HCT116 (cell line): ENCODE measurements around the gene KRT17. TPM values are rescaled to one million over a fixed set of nuclear protein-coding genes. Genes with fewer than 3 reads are reported as not detected.
A peak's percentile ranks its signal among the peaks of the same experiment; 100 is the strongest.
"Not testable (repeated sequence)": the region's sequence is repeated elsewhere in the genome, so short reads cannot be mapped to it uniquely, and the experiment has no call there.

Source experiments
- ATAC-seq: fragments of 200-7000 bp; cut with Tn5 transposase; 2 replicates; pipeline ENCODE4 v1.9.1; 2020; ENCODE audit warnings: mild to moderate bottlenecking, moderate library complexity
- BruUV-seq: library from RNA; stranded (reverse); fragments of 400-500 nt; replicated peaks from 2 replicates; lab custom pipeline; 2021; lab: Mats Ljungman, UMichigan
- CTCF ChIA-PET: fragments of 300-600 bp; sonication (Branson Sonifier 250); formaldehyde crosslinking; loops from one replicate; lab custom pipeline; 2021; ENCODE audit warnings: antibody characterized with exemption; lab: Charles Lee
- POLR2A ChIA-PET: fragments of 300-600, 350-600 bp; sonication (Branson Sonifier 250); formaldehyde crosslinking; loops from one replicate; lab custom pipeline; 2021; ENCODE audit warnings: antibody characterized with exemption; lab: Charles Lee
- RAD21 ChIA-PET, 2 experiments: fragments of 300-600 bp; sonication (Branson Sonifier 250); formaldehyde crosslinking; loops; one replicate each; lab custom pipeline; 2023; ENCODE audit warnings: low total read pairs in 2 of 2; ENCODE audit not compliant: uncharacterized antibody in 2 of 2, unreplicated experiment in 2 of 2, low non-redundant PET in 1 of 2; lab: Charles Lee
- DNase-seq: peaks from one replicate; pipeline ENCODE4 v3.0.0-alpha.2; 2010; ENCODE audit warnings: low read depth, low spot score
- H2AFZ ChIP-seq: fragments of 200-600 bp; shearing (Covaris generic), sonication (generic); 2 replicates; pipeline ENCODE4 v1.6.1; 2017; ENCODE audit warnings: low read depth, mixed run types, mixed read lengths, antibody characterized with exemption, low read length; ENCODE audit not compliant: poor library complexity, severe bottlenecking
- H3K27ac ChIP-seq: 2 replicates; pipeline ENCODE4 v1.5.1; 2012; ENCODE audit warnings: low read depth, low read length
- H3K27me3 ChIP-seq: fragments of 200-600 bp; sonication (generic); 2 replicates; pipeline ENCODE4 v1.6.1; 2016; ENCODE audit warnings: mixed run types, low read length, mixed read lengths; ENCODE audit not compliant: insufficient read depth
- H3K36me3 ChIP-seq, 2 experiments: fragments of 200-500 bp in 1 of 2; fragments of 200-600 bp in 1 of 2; sonication (Bioruptor generic) in 1 of 2; sonication (generic) in 1 of 2; 2 replicates each; pipeline versions ENCODE4 v1.5.1 to v1.6.1; 2014 to 2016; ENCODE audit warnings: low read length in 2 of 2, inconsistent platforms in 1 of 2, mixed read lengths in 1 of 2, mixed run types in 1 of 2; ENCODE audit not compliant: insufficient read depth in 2 of 2, control insufficient read depth in 1 of 2
- H3K4me1 ChIP-seq, 2 experiments: fragments of 200-600 bp in 1 of 2; sonication (generic) in 1 of 2; 2 replicates each; pipeline versions ENCODE4 v1.5.1 to v1.6.1; 2012 to 2017; ENCODE audit warnings: low read length in 2 of 2, inconsistent platforms in 1 of 2, mild to moderate bottlenecking in 1 of 2, mixed read lengths in 1 of 2, mixed run types in 1 of 2, moderate library complexity in 1 of 2; ENCODE audit not compliant: insufficient read depth in 2 of 2, control insufficient read depth in 1 of 2
- H3K4me2 ChIP-seq: fragments of 200-600 bp; sonication (generic); 2 replicates; pipeline ENCODE4 v1.6.1; 2017; ENCODE audit warnings: mixed run types, low read length, mixed read lengths
- H3K4me3 ChIP-seq, 2 experiments: fragments of 200-600 bp in 1 of 2; sonication (generic) in 1 of 2; replicated peaks in 1 of 2; 2 replicates each; pipeline ENCODE4 v1.5.1; 2011 to 2016; ENCODE audit warnings: low read length in 2 of 2, control low read depth in 1 of 2, low read depth in 1 of 2, mild to moderate bottlenecking in 1 of 2, mixed read lengths in 1 of 2, mixed run types in 1 of 2
- H3K79me2 ChIP-seq: fragments of 200-600 bp; sonication (generic); 2 replicates; pipeline ENCODE4 v1.6.1; 2017; ENCODE audit warnings: mild to moderate bottlenecking, mixed run types, low read length, moderate library complexity, mixed read lengths; ENCODE audit not compliant: insufficient read depth
- H3K9ac ChIP-seq: fragments of 200-600 bp; sonication (generic); 2 replicates; pipeline ENCODE4 v1.6.1; 2016; ENCODE audit warnings: low read length, mixed read lengths
- H3K9me2 ChIP-seq: fragments of 200-600 bp; sonication (generic), shearing (Covaris generic); 2 replicates; pipeline ENCODE4 v1.6.1; 2017; ENCODE audit warnings: mixed run types, mild to moderate bottlenecking, moderate library complexity; ENCODE audit not compliant: insufficient read depth
- H3K9me3 ChIP-seq, 2 experiments: fragments of 200-500 bp in 1 of 2; fragments of 200-600 bp in 1 of 2; sonication (Bioruptor generic) in 1 of 2; sonication (generic) in 1 of 2; 2 replicates each; pipeline ENCODE4 v1.6.1; 2014 to 2017; ENCODE audit warnings: low read length in 2 of 2, mixed read lengths in 2 of 2, inconsistent platforms in 1 of 2, low read depth in 1 of 2, mild to moderate bottlenecking in 1 of 2, mixed run types in 1 of 2, moderate library complexity in 1 of 2; ENCODE audit not compliant: control insufficient read depth in 1 of 2, insufficient read depth in 1 of 2
- H4K20me1 ChIP-seq: fragments of 200-600 bp; sonication (generic), shearing (Covaris generic); 2 replicates; pipeline ENCODE4 v1.6.1; 2017; ENCODE audit warnings: mixed run types, mild to moderate bottlenecking, moderate library complexity; ENCODE audit not compliant: insufficient read depth
- ATF3 ChIP-seq: IDR thresholded peaks from 2 replicates; pipeline ENCODE4 v1.6.1; 2012
- CEBPB ChIP-seq: IDR thresholded peaks from 2 replicates; pipeline ENCODE4 v1.6.1; 2012; ENCODE audit warnings: low read depth
- CTCF ChIP-seq, 3 experiments: fragments of 200-600 bp in 1 of 3; sonication (generic) in 1 of 3; IDR thresholded peaks in 2 of 3; conservative IDR thresholded peaks in 1 of 3; 2 replicates each; pipeline ENCODE4 v1.5.1; 2012 to 2017; ENCODE audit warnings: low read depth in 2 of 3, low read length in 2 of 3, antibody characterized with exemption in 1 of 3, borderline replicate concordance in 1 of 3, control low read depth in 1 of 3, mild to moderate bottlenecking in 1 of 3, mixed read lengths in 1 of 3, mixed run types in 1 of 3, moderate library complexity in 1 of 3; ENCODE audit not compliant: insufficient read depth in 1 of 3
- EGR1 ChIP-seq: IDR thresholded peaks from 2 replicates; pipeline ENCODE4 v1.6.1; 2012; ENCODE audit warnings: low read depth
- ELF1 ChIP-seq: IDR thresholded peaks from 2 replicates; pipeline ENCODE4 v1.6.1; 2012; ENCODE audit warnings: low read depth, borderline replicate concordance
- EZH2 ChIP-seq: fragments of 200-600 bp; sonication (generic); IDR thresholded peaks from 2 replicates; pipeline ENCODE4 v1.6.1; 2017; ENCODE audit warnings: antibody characterized with exemption, mixed run types
- EZH2phosphoT487 ChIP-seq: fragments of 200-600 bp; IDR thresholded peaks from 2 replicates; pipeline ENCODE4 v1.6.1; 2018; ENCODE audit warnings: antibody characterized with exemption, borderline replicate concordance
- FOSL1 ChIP-seq: IDR thresholded peaks from 2 replicates; pipeline ENCODE4 v1.6.1; 2012; ENCODE audit warnings: low read depth
- MAX ChIP-seq: IDR thresholded peaks from 2 replicates; pipeline ENCODE4 v1.6.1; 2012
- POLR2A ChIP-seq: IDR thresholded peaks from 2 replicates; pipeline ENCODE4 v1.7.0; 2011; ENCODE audit warnings: borderline replicate concordance; ENCODE audit not compliant: insufficient read depth, insufficient read length; ENCODE audit errors: extremely low read depth
- SIN3A ChIP-seq: IDR thresholded peaks from 2 replicates; pipeline ENCODE4 v1.6.1; 2012; ENCODE audit warnings: low read depth
- SP1 ChIP-seq: IDR thresholded peaks from 2 replicates; pipeline ENCODE4 v1.6.1; 2012; ENCODE audit warnings: low read depth
- TCF7L2 ChIP-seq: IDR thresholded peaks from 2 replicates; pipeline ENCODE4 v1.7.0; 2011; ENCODE audit warnings: borderline replicate concordance, inconsistent platforms; ENCODE audit not compliant: insufficient read depth, insufficient read length; ENCODE audit errors: extremely low read depth
- YY1 ChIP-seq: IDR thresholded peaks from 2 replicates; pipeline ENCODE4 v1.6.1; 2011; ENCODE audit warnings: low read length, low read depth, moderate library complexity, mild to moderate bottlenecking; ENCODE audit not compliant: insufficient replicate concordance; ENCODE audit errors: extremely low read depth
- ZFX ChIP-seq: fragments of 450-650 bp; IDR thresholded peaks from 2 replicates; pipeline ENCODE4 v1.6.1; 2017
- ZNF274 ChIP-seq: fragments of 200-500 bp; sonication (Bioruptor generic); IDR thresholded peaks from 2 replicates; pipeline ENCODE4 v1.6.1; 2014; ENCODE audit warnings: mild to moderate bottlenecking, low read depth, low read length, inconsistent platforms
- intact Hi-C: fragments of 100-400 bp; cut with micrococcal nuclease; formaldehyde crosslinking; loops from 2 replicates; pipeline ENCODE4 v1.10.0; 2022
- total RNA-seq: library from RNA; stranded (reverse); gene quantifications from one replicate; pipeline ENCODE4 v1.2.1, GENCODE V29; 2021; ENCODE audit not compliant: unreplicated experiment

The KRT17 gene
- total RNA-seq, 1 experiment from 2014 or later: not detected

GRCh38 chr17:41619927-41620582 lies 4.3 kb downstream of the KRT17 start:
- CTCF ChIA-PET, POLR2A ChIA-PET, H3K27ac ChIP-seq, DNase-seq, intact Hi-C loops, H3K36me3 ChIP-seq, H3K9ac ChIP-seq, H2AFZ ChIP-seq, RAD21 ChIA-PET, H3K79me2 ChIP-seq, H3K4me3 ChIP-seq, H3K9me3 ChIP-seq, ATAC-seq, BruUV-seq, H3K4me2 ChIP-seq, H3K27me3 ChIP-seq, H4K20me1 ChIP-seq, H3K9me2 ChIP-seq: not testable (repeated sequence)
- peaks cover 0 to 13% of the 10 kb centered on the region in 2 experiments; a peak in 3 of 4 replicates for H3K4me1 ChIP-seq

- no peak overlapping the region for H3K4me3 ChIP-seq
- H3K9me3 ChIP-seq: no peaks in the 10 kb centered on the region
- H3K27ac ChIP-seq: no peak overlapping the region
- no peaks in the 10 kb centered on the region for H4K20me1 ChIP-seq
- no TSS peak for BruUV-seq
- H3K36me3 ChIP-seq: no peaks in the 10 kb centered on the region
- ChIA-PET CTCF (no interaction called here), POLR2A (no interaction called here), RAD21 (no interaction called here)
- H3K4me2 ChIP-seq: 0 out of 2 replicates have a peak overlapping the region, but pooled peaks have one; percentile 17
- no peak for DNase-seq
- intact Hi-C loops: no loop called here
- no peaks in the 10 kb centered on the region for H3K79me2 ChIP-seq
- no peak overlapping the region for H2AFZ ChIP-seq
- H3K27me3 ChIP-seq: no peaks in the 10 kb centered on the region
- H3K9ac ChIP-seq: no peak overlapping the region
- ATAC-seq: no peak
- H3K9me2 ChIP-seq: no peaks in the 10 kb centered on the region
- H3K4me1 ChIP-seq: peaks cover 0 to 13% of the 10 kb centered on the region in 2 experiments; a peak in 3 of 4 replicates
- no peak for TF ChIP-seq EZH2
- no peak for TF ChIP-seq FOSL1
- no peak for TF ChIP-seq SIN3A
- no peak for TF ChIP-seq YY1
- TF ChIP-seq ZNF274: no peak
- no peak for TF ChIP-seq POLR2A
- no peak for TF ChIP-seq SP1
- no peak for TF ChIP-seq MAX
- no peak for TF ChIP-seq ATF3
- no peak for TF ChIP-seq TCF7L2
- no peak for TF ChIP-seq ZFX
- no peak for TF ChIP-seq EZH2phosphoT487
- TF ChIP-seq ELF1: no peak
- TF ChIP-seq CTCF (IDR thresholded peaks at IDR 0.05 in 2 of 3, conservative IDR thresholded peaks at IDR 0.05 in 1 of 3; ENCODE audit: borderline replicate concordance in 1 of 3, insufficient read depth in 1 of 3, low read depth in 2 of 3, low read length in 2 of 3): no peak
- no peak for TF ChIP-seq CEBPB
- TF ChIP-seq EGR1: no peak
Measured at GRCh38 chr17:41619036-41619926, 5.1 kb downstream of the KRT17 start.
